Measurements from ENCODE around the gene B4GALT2.

B4GALT2 gene, protein sequence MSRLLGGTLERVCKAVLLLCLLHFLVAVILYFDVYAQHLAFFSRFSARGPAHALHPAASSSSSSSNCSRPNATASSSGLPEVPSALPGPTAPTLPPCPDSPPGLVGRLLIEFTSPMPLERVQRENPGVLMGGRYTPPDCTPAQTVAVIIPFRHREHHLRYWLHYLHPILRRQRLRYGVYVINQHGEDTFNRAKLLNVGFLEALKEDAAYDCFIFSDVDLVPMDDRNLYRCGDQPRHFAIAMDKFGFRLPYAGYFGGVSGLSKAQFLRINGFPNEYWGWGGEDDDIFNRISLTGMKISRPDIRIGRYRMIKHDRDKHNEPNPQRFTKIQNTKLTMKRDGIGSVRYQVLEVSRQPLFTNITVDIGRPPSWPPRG

GRCh38 chr1:43978551-43979260 is at the start of gene B4GALT2:
Gene B4GALT2 (plus strand): TSS chr1:43979210. CDS start chr1:43981161, 1,951 bp downstream.
- DNase-seq (ENCODE audit: low read depth in 2 of 2): no peak

GRCh38 chr1:43930168-43930948 is 48.7 kb upstream of the B4GALT2 start:
- no peak for DNase-seq (ENCODE audit: low read depth in 2 of 2)

DNA sequence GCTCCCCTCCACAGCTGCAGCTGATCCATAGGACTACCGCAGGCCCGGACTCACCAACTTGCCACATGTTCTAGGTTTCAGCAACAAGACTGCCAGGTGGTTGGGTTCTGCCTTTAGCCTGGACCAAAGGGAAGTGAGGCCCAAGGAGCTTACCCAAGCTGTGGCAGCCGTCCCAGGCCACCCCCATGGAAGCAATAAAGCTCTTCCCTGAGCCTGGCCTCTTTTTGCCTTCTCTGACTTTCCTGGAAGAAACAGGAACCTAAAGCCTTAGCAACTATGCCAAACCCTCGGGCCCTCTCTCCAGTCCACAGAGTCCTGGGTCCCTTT is 48.1 kb upstream of the B4GALT2 start:
- no peak for DNase-seq (ENCODE audit: low read depth in 2 of 2)

- DNase-seq (ENCODE audit: low read depth in 2 of 2): no peak
Observed at GRCh38 chr1:43931711-43932660, 47.0 kb upstream of the B4GALT2 start.

DNA sequence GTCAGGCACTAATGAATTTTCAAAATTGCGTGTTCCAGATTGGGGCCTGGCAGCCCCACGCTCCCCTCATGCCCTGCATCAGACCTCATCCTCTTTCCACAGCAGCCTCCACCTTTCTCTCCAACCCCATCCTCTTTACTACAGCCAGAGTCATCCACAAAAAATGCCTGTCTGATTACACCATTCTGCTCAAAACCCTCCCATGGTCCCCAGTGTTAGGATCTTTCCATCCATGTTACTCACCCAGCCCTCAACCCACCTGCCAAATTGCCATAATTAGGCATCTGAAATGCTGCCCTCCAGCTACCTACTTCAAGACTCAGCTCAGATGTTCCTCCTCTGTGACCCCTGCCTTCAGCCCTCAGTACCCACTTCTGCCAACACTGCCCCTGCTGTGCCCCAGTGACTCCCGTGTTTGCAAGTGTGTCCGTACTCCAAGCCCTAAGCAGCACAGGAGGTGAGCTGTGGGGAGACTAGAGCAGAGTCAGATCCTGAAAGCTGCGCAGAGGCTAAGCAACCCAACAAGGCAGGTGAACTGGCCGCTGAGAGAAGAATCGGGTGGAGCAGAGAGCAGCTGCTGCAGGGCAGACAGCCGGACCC is 46.1 kb upstream of the B4GALT2 start:
- no peak for DNase-seq (ENCODE audit: low read depth in 2 of 2)

GRCh38 chr1:43933386-43934100 is 45.5 kb upstream of the B4GALT2 start, which contains the start of gene ARTN:
Gene ARTN (plus strand): TSS chr1:43933801. CDS start chr1:43935657, 1,856 bp downstream.
- no peak for DNase-seq (ENCODE audit: low read depth in 2 of 2)

- DNase-seq (ENCODE audit: low read depth in 2 of 2): peak in 1 of 2 donors; percentile 46
Observed at GRCh38 chr1:43934101-43934985, 44.7 kb upstream of the B4GALT2 start.

GRCh38 chr1:43934986-43935324 is 44.1 kb upstream of the B4GALT2 start:
- no peak for DNase-seq (ENCODE audit: low read depth in 2 of 2)

DNA sequence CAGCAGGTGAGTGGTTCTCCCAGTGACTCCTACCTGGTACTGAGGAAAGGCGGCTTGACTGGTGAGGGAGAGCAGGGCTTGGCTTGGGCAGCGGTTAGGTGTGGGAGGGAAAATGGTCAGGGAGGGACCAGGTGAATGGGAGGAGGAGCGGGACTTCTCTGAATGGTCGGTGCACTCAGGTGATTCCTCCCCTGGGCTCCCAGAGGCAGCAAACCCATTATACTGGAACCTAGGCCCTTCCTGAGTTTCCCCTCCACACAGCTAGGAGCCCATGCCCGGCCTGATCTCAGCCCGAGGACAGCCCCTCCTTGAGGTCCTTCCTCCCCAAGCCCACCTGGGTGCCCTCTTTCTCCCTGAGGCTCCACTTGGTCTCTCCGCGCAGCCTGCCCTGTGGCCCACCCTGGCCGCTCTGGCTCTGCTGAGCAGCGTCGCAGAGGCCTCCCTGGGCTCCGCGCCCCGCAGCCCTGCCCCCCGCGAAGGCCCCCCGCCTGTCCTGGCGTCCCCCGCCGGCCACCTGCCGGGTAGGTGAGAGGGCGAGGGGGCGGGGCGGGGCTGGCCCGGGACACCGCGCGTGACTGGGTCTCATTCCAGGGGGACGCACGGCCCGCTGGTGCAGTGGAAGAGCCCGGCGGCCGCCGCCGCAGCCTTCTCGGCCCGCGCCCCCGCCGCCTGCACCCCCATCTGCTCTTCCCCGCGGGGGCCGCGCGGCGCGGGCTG is 43.1 kb upstream of the B4GALT2 start:
- no peak for DNase-seq (ENCODE audit: low read depth in 2 of 2)

DNA sequence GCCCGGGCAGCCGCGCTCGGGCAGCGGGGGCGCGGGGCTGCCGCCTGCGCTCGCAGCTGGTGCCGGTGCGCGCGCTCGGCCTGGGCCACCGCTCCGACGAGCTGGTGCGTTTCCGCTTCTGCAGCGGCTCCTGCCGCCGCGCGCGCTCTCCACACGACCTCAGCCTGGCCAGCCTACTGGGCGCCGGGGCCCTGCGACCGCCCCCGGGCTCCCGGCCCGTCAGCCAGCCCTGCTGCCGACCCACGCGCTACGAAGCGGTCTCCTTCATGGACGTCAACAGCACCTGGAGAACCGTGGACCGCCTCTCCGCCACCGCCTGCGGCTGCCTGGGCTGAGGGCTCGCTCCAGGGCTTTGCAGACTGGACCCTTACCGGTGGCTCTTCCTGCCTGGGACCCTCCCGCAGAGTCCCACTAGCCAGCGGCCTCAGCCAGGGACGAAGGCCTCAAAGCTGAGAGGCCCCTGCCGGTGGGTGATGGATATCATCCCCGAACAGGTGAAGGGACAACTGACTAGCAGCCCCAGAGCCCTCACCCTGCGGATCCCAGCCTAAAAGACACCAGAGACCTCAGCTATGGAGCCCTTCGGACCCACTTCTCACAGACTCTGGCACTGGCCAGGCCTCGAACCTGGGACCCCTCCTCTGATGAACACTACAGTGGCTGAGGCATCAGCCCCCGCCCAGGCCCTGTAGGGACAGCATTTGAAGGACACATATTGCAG is 42.4 kb upstream of the B4GALT2 start:
- DNase-seq (ENCODE audit: low read depth in 2 of 2): no peak

DNA sequence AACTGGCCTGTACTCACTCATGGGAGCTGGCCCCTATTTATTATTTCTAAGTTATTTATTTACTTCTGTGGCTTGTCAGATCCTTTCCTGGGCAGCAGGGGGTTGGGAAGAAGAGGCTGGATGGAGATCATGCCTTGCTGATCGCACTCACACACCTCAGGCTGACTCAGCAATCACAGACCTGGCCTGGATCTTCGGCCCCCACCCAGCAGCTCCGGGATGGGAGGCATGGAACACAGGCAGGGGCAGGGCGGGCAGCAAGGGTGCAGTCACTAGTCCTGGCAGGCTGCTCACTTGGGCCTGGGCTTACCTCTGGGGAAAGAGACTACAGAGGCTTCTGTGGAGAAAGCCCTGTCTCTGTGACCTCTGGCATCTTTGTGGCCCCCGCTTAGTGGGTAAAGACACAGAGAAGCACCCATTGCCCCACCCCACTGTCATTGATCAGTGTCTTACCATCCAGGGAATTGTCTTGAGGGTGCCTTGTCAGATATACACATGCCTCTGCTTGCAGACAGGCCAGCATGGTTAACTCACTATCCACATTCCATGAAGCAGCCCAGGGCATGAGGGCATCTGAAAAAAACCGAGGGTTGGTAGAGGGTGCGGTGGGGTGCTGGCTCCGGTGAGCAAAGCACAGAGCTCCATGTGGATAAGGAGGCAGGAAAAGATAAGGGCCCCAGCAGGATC is 41.7 kb upstream of the B4GALT2 start:
- DNase-seq (ENCODE audit: low read depth in 2 of 2): no peak

- DNase-seq (ENCODE audit: low read depth in 2 of 2): no peak
Observed at GRCh38 chr1:43938383-43938782, 40.6 kb upstream of the B4GALT2 start.

GRCh38 chr1:43938892-43939587 is 40.0 kb upstream of the B4GALT2 start:
- DNase-seq (ENCODE audit: low read depth in 2 of 2): no peak

GRCh38 chr1:43942411-43942810 is 36.6 kb upstream of the B4GALT2 start:
- DNase-seq (ENCODE audit: low read depth in 2 of 2): no peak

DNA sequence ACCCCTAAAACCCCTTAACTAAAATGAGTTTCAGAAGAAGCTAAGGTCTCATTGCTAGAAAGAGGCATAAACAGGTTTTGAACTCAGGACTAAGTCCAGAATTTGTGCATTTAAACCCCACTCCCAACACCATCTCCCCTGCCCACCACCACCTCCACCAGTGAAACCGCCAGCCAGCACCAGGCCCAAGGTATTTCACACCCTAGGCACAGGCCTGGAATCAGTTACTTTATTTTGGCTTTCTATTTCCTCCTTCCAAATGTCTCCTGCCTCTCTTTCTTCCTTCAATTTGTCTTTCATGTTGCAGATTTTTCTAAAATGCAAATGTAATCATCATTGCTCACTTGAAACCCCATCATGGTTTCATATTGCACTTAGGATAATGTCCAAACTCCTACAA is 34.1 kb upstream of the B4GALT2 start:
- no peak for DNase-seq (ENCODE audit: low read depth in 2 of 2)

- DNase-seq (ENCODE audit: low read depth in 2 of 2): no peak
Observed at GRCh38 chr1:43945674-43946235, 33.3 kb upstream of the B4GALT2 start.

All from stimulated activated CD4-positive, alpha-beta T cell treated with anti-CD3 and anti-CD28 coated beads, Interleukin-15, amount 100 ng/mL, for 48 hours (primary cell).